ENCODE measurements around the gene ARHGEF37.
"Not testable (repeated sequence)": the region's sequence is repeated elsewhere in the genome, so short reads cannot be mapped to it uniquely, and the experiment has no call there.

ARHGEF37 gene

GRCh38 chr5:149572170-149572569 lies 9.1 kb upstream of the ARHGEF37 start:
- DNase-seq, result no peak

GRCh38 chr5:149572576-149573231 lies 8.6 kb upstream of the ARHGEF37 start:
- DNase-seq, result no peak

- DNase-seq, result no peak
Measured at GRCh38 chr5:149575131-149575530, 6.2 kb upstream of the ARHGEF37 start.

GRCh38 chr5:149576021-149576420 lies 5.3 kb upstream of the ARHGEF37 start:
- DNase-seq, result no peak

GRCh38 chr5:149578896-149579295 lies 2.4 kb upstream of the ARHGEF37 start:
- DNase-seq, result no peak

- DNase-seq, result no peak
Measured at GRCh38 chr5:149580808-149581191, 498 bp upstream of the ARHGEF37 start.

GRCh38 chr5:149581931-149582768 lies 852 bp downstream of the ARHGEF37 start:
- DNase-seq, result no peak

- no peak for DNase-seq
Measured at GRCh38 chr5:149583394-149583793, 2.1 kb downstream of the ARHGEF37 start.

- no peak for DNase-seq
Measured at GRCh38 chr5:149584121-149584520, 2.8 kb downstream of the ARHGEF37 start.

GRCh38 chr5:149585910-149586309 lies 4.6 kb downstream of the ARHGEF37 start:
- no peak for DNase-seq

- no peak for DNase-seq
Measured at GRCh38 chr5:149586708-149587318, 5.5 kb downstream of the ARHGEF37 start.

GRCh38 chr5:149588936-149589335 lies 7.6 kb downstream of the ARHGEF37 start:
- no peak for DNase-seq

- DNase-seq, result no peak
Measured at GRCh38 chr5:149593370-149593769, 12.1 kb downstream of the ARHGEF37 start.

- no peak for DNase-seq
Measured at GRCh38 chr5:149594206-149594895, 13.1 kb downstream of the ARHGEF37 start.

- not testable (repeated sequence) for DNase-seq
Measured at GRCh38 chr5:149595105-149595504, 13.8 kb downstream of the ARHGEF37 start.

GRCh38 chr5:149596712-149597111 lies 15.4 kb downstream of the ARHGEF37 start:
- no peak for DNase-seq

- DNase-seq, result no peak
Measured at GRCh38 chr5:149597618-149598017, 16.3 kb downstream of the ARHGEF37 start.

GRCh38 chr5:149598234-149598633 lies 16.9 kb downstream of the ARHGEF37 start:
- not testable (repeated sequence) for DNase-seq

- DNase-seq, result no peak
Measured at GRCh38 chr5:149598966-149599365, 17.7 kb downstream of the ARHGEF37 start.

- DNase-seq, result no peak
Measured at GRCh38 chr5:149599375-149599774, 18.1 kb downstream of the ARHGEF37 start.

GRCh38 chr5:149600932-149601331 lies 19.6 kb downstream of the ARHGEF37 start:
- DNase-seq, result no peak

- no peak for DNase-seq
Measured at GRCh38 chr5:149603210-149603609, 21.9 kb downstream of the ARHGEF37 start.

- no peak for DNase-seq
Measured at GRCh38 chr5:149603920-149604319, 22.6 kb downstream of the ARHGEF37 start.
